T-helper 2 cell treated with Interferon-gamma antibody and Interleukin-4, amounts not matched to agents 5 μg/mL and 100 μg/mL, for 36 hours (primary cell): ENCODE results near the gene ASF1B.
A peak's percentile ranks its signal among the peaks of the same experiment; 100 is the strongest.

Source experiments
- DNase-seq: peaks from one replicate; pipeline ENCODE4 v3.0.0; 2021; ENCODE audit warnings: low spot score
- H3K27ac Mint-ChIP-seq: one replicate; pipeline ENCODE4 v1.8.0; 2021; ENCODE audit warnings: mild to moderate bottlenecking, mixed read lengths
- H3K27me3 Mint-ChIP-seq: one replicate; pipeline ENCODE4 v1.8.0; 2021; ENCODE audit warnings: low read depth, mixed read lengths
- H3K36me3 Mint-ChIP-seq: one replicate; pipeline ENCODE4 v1.8.0; 2021; ENCODE audit warnings: low read depth, mixed read lengths
- H3K4me1 Mint-ChIP-seq: one replicate; pipeline ENCODE4 v1.8.0; 2021; ENCODE audit warnings: low read depth, mixed read lengths
- H3K4me3 Mint-ChIP-seq: one replicate; pipeline ENCODE4 v1.8.0; 2022; ENCODE audit warnings: mild to moderate bottlenecking, moderate library complexity, mixed read lengths
- H3K9me3 Mint-ChIP-seq: one replicate; pipeline ENCODE4 v1.8.0; 2021; ENCODE audit warnings: mixed read lengths

The ASF1B gene

GRCh38 chr19:14166999-14167575 is 30.7 kb upstream of the ASF1B start:
- Mint-ChIP-seq H3K4me3 (peak overlapping the region; percentile 48), H3K4me1 (peaks cover 12% of the 10 kb centered on the region), H3K27me3 (no peaks in the 10 kb centered on the region), H3K36me3 (peaks cover 12% of the 10 kb centered on the region), H3K9me3 (no peaks in the 10 kb centered on the region), H3K27ac (peak overlapping the region; percentile 47)
- DNase-seq: no peak

DNA sequence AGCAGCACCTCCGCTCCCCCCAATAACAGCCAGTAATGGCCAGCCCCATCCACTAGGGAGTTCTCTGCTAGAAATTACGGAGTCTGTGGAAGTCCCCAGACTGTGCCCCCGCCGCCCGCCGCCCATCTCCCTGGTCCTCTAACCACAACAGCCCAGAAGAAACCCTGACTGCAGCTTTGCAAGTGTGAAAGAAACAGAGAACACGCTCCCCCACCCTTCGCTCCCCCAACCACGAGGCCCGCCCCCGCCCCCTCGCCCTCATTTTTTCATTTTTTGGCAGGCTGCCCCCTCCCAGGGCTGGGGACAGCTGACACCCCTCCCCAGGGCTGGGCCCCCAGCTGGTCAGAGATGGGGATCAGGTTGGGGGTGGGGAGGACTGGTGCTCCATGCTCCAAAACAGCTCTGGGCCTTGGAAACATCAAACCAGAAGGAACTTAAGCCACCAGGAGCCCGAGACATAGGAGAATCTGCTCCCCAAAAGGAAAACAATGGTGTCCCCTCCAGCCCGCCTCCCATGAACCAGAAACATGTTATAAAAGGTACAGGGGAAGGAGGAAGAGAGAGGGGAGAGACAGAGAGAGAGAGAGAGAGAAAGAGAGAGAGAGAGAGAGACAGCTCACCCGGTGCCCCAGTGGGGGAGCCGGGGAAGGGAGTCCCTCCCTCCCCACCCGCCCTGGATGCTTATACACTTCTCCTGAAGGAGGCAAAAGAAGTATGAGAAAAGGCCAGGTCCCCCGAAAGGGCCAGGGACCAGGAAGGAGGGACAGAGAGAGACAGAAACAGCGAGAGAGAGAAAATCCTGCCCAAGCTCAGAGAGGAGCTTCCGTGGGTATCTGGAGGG is 29.8 kb upstream of the ASF1B start:
- no peak for DNase-seq
- Mint-ChIP-seq H3K9me3 (no peaks in the 10 kb centered on the region), H3K27me3 (no peaks in the 10 kb centered on the region), H3K27ac (peak overlapping the region; percentile 75), H3K4me3 (peak overlapping the region; percentile 48), H3K36me3 (peaks cover 10% of the 10 kb centered on the region), H3K4me1 (peaks cover 12% of the 10 kb centered on the region)

DNA sequence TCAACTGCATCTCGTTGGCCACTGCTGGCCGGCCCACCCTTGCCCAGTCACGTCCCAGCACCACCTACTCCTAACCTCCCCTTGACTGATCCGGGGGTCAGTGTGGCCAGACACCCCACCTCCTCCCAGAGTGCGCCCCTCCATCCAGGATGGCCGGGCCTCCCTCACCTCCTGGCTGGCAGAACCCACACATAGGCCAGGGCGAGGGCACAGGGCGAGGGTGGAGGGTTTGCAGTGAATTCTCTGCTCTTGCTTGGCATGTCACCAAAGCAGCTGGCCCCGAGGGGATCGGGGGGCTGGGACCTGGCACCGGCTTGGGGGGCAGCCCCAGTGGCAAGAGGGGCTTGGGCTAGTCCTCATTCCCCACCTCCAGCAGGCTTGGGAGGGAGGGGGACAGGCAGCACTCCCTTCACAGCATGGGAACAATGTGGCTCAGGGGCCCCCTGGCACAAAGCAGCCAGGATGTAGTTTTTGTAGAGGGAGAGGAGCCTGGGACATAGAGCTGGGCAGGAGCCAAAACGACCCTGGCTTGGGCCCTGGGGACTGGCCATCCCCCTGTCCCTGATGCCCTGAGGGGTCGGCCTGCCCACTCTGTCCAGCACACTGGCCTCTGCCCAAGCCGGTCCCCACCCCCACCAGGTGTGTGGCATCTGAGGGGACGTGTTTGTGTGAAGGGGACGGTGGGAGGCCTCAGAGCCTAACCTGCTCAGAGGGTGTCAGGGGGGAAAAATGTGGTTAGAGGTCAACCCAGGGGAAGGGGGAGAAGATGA is 28.5 kb upstream of the ASF1B start:
- Mint-ChIP-seq H3K27ac (no peak overlapping the region), H3K27me3 (no peaks in the 10 kb centered on the region), H3K4me1 (peaks cover 12% of the 10 kb centered on the region), H3K36me3 (peaks cover 3% of the 10 kb centered on the region), H3K9me3 (no peaks in the 10 kb centered on the region), H3K4me3 (no peak overlapping the region)
- DNase-seq: no peak

DNA sequence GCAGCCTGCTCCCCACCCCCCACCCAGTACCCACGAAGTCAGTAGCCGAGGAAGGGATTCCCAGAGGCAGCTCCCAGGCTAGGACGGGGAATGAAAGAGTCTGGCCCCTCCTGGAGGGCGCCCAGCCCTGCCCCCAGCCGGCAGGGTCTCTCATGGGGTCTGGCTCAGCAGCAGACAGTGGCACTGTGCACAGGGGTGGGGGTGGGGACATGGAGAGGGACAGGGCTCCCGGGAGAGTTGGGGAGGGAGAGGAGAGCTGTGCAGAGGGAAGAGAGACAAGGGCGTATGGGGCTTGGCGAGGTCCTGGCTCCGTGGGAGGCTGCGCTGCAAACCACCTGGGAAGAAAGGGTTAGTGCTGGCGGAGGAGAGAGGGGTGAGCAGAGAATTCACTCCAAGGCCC is 27.7 kb upstream of the ASF1B start:
- no peaks in the 10 kb centered on the region for H3K27me3 Mint-ChIP-seq
- no peak overlapping the region for H3K4me3 Mint-ChIP-seq
- H3K27ac Mint-ChIP-seq: no peak overlapping the region
- no peak for DNase-seq
- peaks cover 12% of the 10 kb centered on the region for H3K4me1 Mint-ChIP-seq
- H3K36me3 Mint-ChIP-seq: peaks cover under 1% of the 10 kb centered on the region
- no peaks in the 10 kb centered on the region for H3K9me3 Mint-ChIP-seq

- Mint-ChIP-seq H3K4me3 (no peak overlapping the region), H3K4me1 (peaks cover 10% of the 10 kb centered on the region), H3K36me3 (peaks cover 1% of the 10 kb centered on the region), H3K27me3 (no peaks in the 10 kb centered on the region), H3K9me3 (no peaks in the 10 kb centered on the region), H3K27ac (no peak overlapping the region)
- DNase-seq: no peak
Measured at GRCh38 chr19:14162871-14163297, 26.5 kb upstream of the ASF1B start.

GRCh38 chr19:14161305-14161704 is 24.9 kb upstream of the ASF1B start:
- Mint-ChIP-seq H3K36me3 (peaks cover 1% of the 10 kb centered on the region), H3K4me3 (no peak overlapping the region), H3K27me3 (no peaks in the 10 kb centered on the region), H3K27ac (no peak overlapping the region), H3K9me3 (no peaks in the 10 kb centered on the region), H3K4me1 (peaks cover 2% of the 10 kb centered on the region)
- DNase-seq: no peak

DNA sequence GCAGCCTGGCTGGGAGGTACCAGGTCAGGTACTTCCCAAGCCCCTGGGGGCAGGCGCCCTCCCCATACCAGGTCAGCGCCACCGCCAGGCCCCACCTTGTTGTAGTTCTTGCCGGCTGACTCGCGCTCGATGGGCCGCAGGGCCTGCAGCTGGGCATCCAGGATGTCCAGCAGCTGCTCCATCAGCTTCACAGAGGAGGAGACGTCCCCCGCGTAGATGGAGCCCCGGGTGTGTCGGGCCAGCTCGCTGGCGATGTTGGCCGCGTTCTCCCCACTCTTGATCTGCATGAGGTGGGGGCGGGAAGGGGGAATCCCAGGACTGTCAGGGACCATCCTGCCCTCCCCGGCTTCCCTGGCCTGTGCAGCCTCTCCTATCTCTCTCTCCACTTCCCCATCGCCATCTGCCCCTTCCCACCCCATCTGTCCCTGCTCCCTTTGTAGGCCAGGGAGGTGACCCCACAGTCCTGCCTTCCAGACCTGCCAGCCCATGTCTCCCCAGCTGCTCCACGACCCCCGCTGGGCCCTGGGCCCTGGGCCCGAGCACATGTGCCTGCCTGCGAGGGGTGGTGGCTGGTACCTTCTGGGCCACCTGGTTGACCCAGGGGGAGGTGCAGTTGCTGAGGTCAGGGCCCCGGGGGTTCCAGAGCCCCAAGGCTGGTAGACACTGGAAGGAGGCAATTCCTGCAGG is 23.8 kb upstream of the ASF1B start:
- Mint-ChIP-seq H3K27me3 (no peaks in the 10 kb centered on the region), H3K27ac (no peak overlapping the region), H3K9me3 (no peaks in the 10 kb centered on the region), H3K36me3 (peaks cover 1% of the 10 kb centered on the region), H3K4me1 (no peaks in the 10 kb centered on the region), H3K4me3 (no peak overlapping the region)
- no peak for DNase-seq

- no peak for DNase-seq
- no peaks in the 10 kb centered on the region for H3K27me3 Mint-ChIP-seq
- no peak overlapping the region for H3K27ac Mint-ChIP-seq
- H3K4me3 Mint-ChIP-seq: no peak overlapping the region
- H3K9me3 Mint-ChIP-seq: no peaks in the 10 kb centered on the region
- no peaks in the 10 kb centered on the region for H3K4me1 Mint-ChIP-seq
- H3K36me3 Mint-ChIP-seq: peaks cover 1% of the 10 kb centered on the region
Measured at GRCh38 chr19:14159059-14159458, 22.7 kb upstream of the ASF1B start.

- Mint-ChIP-seq H3K27me3 (no peaks in the 10 kb centered on the region), H3K4me1 (no peaks in the 10 kb centered on the region), H3K36me3 (peaks cover 1% of the 10 kb centered on the region), H3K4me3 (no peak overlapping the region), H3K9me3 (no peaks in the 10 kb centered on the region), H3K27ac (no peak overlapping the region)
- DNase-seq: no peak
Measured at GRCh38 chr19:14158276-14159023, 22.1 kb upstream of the ASF1B start.

- peaks cover 4% of the 10 kb centered on the region for H3K36me3 Mint-ChIP-seq
- no peaks in the 10 kb centered on the region for H3K4me1 Mint-ChIP-seq
- no peak overlapping the region for H3K4me3 Mint-ChIP-seq
- H3K27me3 Mint-ChIP-seq: no peaks in the 10 kb centered on the region
- no peak overlapping the region for H3K27ac Mint-ChIP-seq
- DNase-seq: no peak
- no peaks in the 10 kb centered on the region for H3K9me3 Mint-ChIP-seq
Measured at GRCh38 chr19:14156971-14157717, 20.8 kb upstream of the ASF1B start.

- Mint-ChIP-seq H3K27ac (no peak overlapping the region), H3K9me3 (no peaks in the 10 kb centered on the region), H3K36me3 (peaks cover 4% of the 10 kb centered on the region), H3K27me3 (no peaks in the 10 kb centered on the region), H3K4me3 (no peak overlapping the region), H3K4me1 (no peaks in the 10 kb centered on the region)
- no peak for DNase-seq
Measured at GRCh38 chr19:14156122-14156521, 19.7 kb upstream of the ASF1B start.

GRCh38 chr19:14155371-14155770 is 19.0 kb upstream of the ASF1B start:
- Mint-ChIP-seq H3K27me3 (no peaks in the 10 kb centered on the region), H3K4me1 (no peaks in the 10 kb centered on the region), H3K27ac (no peak overlapping the region), H3K9me3 (no peaks in the 10 kb centered on the region), H3K36me3 (peaks cover 4% of the 10 kb centered on the region), H3K4me3 (no peak overlapping the region)
- DNase-seq: no peak

DNA sequence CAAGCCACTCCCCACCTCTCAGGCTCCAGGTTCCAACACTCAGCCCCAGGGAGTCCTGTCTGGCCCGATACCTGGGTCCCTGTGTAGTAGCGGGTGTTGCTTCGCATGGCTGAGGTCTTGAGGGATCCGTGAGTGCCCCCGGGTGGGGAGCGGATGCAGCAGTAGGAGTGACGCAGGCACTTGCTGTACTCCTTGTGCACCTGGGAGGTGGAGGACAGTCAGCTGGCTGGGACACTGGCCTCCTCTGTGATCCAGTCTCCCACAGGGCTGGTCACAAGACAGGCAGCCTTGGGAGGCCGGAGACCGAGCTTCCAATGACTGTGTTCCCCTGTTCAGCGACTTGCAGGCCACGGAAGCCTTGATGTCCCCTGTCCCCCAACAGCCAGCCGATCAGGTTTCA is 16.3 kb upstream of the ASF1B start:
- H3K4me1 Mint-ChIP-seq: peaks cover 21% of the 10 kb centered on the region
- no peak for DNase-seq
- H3K4me3 Mint-ChIP-seq: no peak overlapping the region
- no peak overlapping the region for H3K27ac Mint-ChIP-seq
- no peaks in the 10 kb centered on the region for H3K27me3 Mint-ChIP-seq
- peaks cover 4% of the 10 kb centered on the region for H3K36me3 Mint-ChIP-seq
- no peaks in the 10 kb centered on the region for H3K9me3 Mint-ChIP-seq
